ENCODE results near the gene IFNGR2. TPM values are rescaled to one million over a fixed set of nuclear protein-coding genes. Genes with fewer than 3 reads are reported as not detected.

The IFNGR2 gene
- total RNA-seq, 1 experiment from 2014 or later, result 47.9 TPM

DNA sequence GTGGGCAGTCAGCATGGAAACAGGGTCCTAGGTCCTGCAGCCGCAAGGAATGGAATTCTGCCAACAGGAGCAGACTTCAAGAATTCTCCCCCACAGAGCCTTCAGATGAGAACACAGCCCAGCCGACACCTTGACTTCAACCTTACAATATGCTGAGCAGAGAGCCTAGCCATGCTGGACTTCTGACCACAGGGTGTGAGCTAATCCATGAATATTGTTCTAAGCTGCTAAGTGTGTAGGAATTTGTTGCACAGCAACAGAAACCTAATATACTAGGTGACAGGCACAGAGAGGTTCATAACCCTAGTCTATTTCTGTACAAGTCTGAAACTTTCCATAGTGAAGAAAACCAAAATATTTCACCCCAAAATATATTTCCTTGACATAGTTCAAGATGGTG, 32.9 kb upstream of the IFNGR2 start:
- no peak overlapping the region for H3K27ac ChIP-seq (ENCODE audit: low read length)
- H3K27me3 ChIP-seq (ENCODE audit: control insufficient read depth, insufficient read depth, low read length), result no peaks in the 10 kb centered on the region
- H3K36me3 ChIP-seq (ENCODE audit: control insufficient read depth, insufficient read depth, low read length), result no peaks in the 10 kb centered on the region
- TF ChIP-seq, protein P1, sequence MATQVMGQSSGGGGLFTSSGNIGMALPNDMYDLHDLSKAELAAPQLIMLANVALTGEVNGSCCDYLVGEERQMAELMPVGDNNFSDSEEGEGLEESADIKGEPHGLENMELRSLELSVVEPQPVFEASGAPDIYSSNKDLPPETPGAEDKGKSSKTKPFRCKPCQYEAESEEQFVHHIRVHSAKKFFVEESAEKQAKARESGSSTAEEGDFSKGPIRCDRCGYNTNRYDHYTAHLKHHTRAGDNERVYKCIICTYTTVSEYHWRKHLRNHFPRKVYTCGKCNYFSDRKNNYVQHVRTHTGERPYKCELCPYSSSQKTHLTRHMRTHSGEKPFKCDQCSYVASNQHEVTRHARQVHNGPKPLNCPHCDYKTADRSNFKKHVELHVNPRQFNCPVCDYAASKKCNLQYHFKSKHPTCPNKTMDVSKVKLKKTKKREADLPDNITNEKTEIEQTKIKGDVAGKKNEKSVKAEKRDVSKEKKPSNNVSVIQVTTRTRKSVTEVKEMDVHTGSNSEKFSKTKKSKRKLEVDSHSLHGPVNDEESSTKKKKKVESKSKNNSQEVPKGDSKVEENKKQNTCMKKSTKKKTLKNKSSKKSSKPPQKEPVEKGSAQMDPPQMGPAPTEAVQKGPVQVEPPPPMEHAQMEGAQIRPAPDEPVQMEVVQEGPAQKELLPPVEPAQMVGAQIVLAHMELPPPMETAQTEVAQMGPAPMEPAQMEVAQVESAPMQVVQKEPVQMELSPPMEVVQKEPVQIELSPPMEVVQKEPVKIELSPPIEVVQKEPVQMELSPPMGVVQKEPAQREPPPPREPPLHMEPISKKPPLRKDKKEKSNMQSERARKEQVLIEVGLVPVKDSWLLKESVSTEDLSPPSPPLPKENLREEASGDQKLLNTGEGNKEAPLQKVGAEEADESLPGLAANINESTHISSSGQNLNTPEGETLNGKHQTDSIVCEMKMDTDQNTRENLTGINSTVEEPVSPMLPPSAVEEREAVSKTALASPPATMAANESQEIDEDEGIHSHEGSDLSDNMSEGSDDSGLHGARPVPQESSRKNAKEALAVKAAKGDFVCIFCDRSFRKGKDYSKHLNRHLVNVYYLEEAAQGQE (IDR thresholded peaks at IDR 0.05; ENCODE audit: insufficient read depth in 1 of 2, low read depth in 2 of 2, low read length in 1 of 2), result no peak
- TF ChIP-seq SIN3A (IDR thresholded peaks at IDR 0.05; ENCODE audit: borderline replicate concordance, insufficient read depth, low read depth, low read length) (no peak), POLR2AphosphoS5 (IDR thresholded peaks at IDR 0.05; ENCODE audit: low read depth, low read length) (no peak), TCF7L2 (IDR thresholded peaks at IDR 0.05; ENCODE audit: low read depth, low read length) (no peak)
- TF ChIP-seq, protein P2, sequence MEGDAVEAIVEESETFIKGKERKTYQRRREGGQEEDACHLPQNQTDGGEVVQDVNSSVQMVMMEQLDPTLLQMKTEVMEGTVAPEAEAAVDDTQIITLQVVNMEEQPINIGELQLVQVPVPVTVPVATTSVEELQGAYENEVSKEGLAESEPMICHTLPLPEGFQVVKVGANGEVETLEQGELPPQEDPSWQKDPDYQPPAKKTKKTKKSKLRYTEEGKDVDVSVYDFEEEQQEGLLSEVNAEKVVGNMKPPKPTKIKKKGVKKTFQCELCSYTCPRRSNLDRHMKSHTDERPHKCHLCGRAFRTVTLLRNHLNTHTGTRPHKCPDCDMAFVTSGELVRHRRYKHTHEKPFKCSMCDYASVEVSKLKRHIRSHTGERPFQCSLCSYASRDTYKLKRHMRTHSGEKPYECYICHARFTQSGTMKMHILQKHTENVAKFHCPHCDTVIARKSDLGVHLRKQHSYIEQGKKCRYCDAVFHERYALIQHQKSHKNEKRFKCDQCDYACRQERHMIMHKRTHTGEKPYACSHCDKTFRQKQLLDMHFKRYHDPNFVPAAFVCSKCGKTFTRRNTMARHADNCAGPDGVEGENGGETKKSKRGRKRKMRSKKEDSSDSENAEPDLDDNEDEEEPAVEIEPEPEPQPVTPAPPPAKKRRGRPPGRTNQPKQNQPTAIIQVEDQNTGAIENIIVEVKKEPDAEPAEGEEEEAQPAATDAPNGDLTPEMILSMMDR (IDR thresholded peaks at IDR 0.05), result no peak
- intact Hi-C loops (cut with micrococcal nuclease; ENCODE audit: unreplicated experiment) (no loop called here), in situ Hi-C loops (cut with HindIII; ENCODE audit: low pct_unique_long_range_greater_than_20kb, low sequenced_read_pairs) (no loop called here)
- no peak overlapping the region for H3K4me3 ChIP-seq (ENCODE audit: low read depth in 2 of 2, low read length in 2 of 2)
- CTCF ChIA-PET, result interaction anchor here (1.0 kb wide), 1 partner anchor 168 kb away, joined by 3 read pairs; no protein-coding TSS in a partner anchor
- no peaks in the 10 kb centered on the region; the same call in 1 of the 2 replicates for H3K9me3 ChIP-seq (ENCODE audit: control insufficient read depth, insufficient read depth, low read depth, low read length)
- no peaks in the 10 kb centered on the region for H3K4me1 ChIP-seq (ENCODE audit: control insufficient read depth, insufficient read depth, low read length)
- no TSS peak for BruUV-seq (replicated peaks)
- DNase-seq (ENCODE audit: low read depth, low spot score) (no peak), ATAC-seq (no peak)
- POLR2A ChIA-PET, result no interaction called here

DNA sequence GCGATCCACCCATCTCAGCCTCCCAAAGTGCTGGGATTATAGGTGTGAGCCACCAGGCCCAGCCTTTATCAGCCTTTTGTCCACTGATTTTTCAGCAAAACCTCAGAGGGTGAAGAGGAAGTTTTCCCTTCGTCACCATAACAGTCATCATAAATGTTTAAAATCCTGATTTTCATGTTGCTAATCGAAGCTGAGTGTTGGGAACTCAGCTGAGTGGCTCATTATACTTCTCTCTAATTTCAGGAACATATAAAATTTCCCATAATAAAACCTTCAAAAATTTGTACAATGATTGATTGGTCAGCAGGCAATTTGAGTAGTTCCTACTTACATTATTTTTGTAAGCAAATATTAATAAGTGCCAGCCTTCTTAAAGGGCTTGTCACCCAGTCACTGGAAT, 31.8 kb upstream of the IFNGR2 start:
- DNase-seq (ENCODE audit: low read depth, low spot score), result no peak
- ChIA-PET CTCF (no interaction called here), POLR2A (no interaction called here)
- no peaks in the 10 kb centered on the region; the same call in 1 of the 2 replicates for H3K9me3 ChIP-seq (ENCODE audit: control insufficient read depth, insufficient read depth, low read depth, low read length)
- in situ Hi-C loops (cut with HindIII; ENCODE audit: low pct_unique_long_range_greater_than_20kb, low sequenced_read_pairs) (no loop called here), intact Hi-C loops (cut with micrococcal nuclease; ENCODE audit: unreplicated experiment) (no loop called here)
- H3K4me3 ChIP-seq (ENCODE audit: low read depth in 2 of 2, low read length in 2 of 2), result no peak overlapping the region
- BruUV-seq (replicated peaks), result no TSS peak
- no peaks in the 10 kb centered on the region for H3K27me3 ChIP-seq (ENCODE audit: control insufficient read depth, insufficient read depth, low read length)
- no peaks in the 10 kb centered on the region for H3K36me3 ChIP-seq (ENCODE audit: control insufficient read depth, insufficient read depth, low read length)
- H3K4me1 ChIP-seq (ENCODE audit: control insufficient read depth, insufficient read depth, low read length), result no peaks in the 10 kb centered on the region
- ATAC-seq, result no peak
- TF ChIP-seq POLR2AphosphoS5 (IDR thresholded peaks at IDR 0.05; ENCODE audit: low read depth, low read length), result no peak
- TF ChIP-seq, protein P2 (IDR thresholded peaks at IDR 0.05), result no peak
- no peak for TF ChIP-seq TCF7L2 (IDR thresholded peaks at IDR 0.05; ENCODE audit: low read depth, low read length)
- TF ChIP-seq, protein P1 (IDR thresholded peaks at IDR 0.05; ENCODE audit: insufficient read depth in 1 of 2, low read depth in 2 of 2, low read length in 1 of 2), result no peak
- no peak for TF ChIP-seq SIN3A (IDR thresholded peaks at IDR 0.05; ENCODE audit: borderline replicate concordance, insufficient read depth, low read depth, low read length)
- H3K27ac ChIP-seq (ENCODE audit: low read length), result no peak overlapping the region
